HS-5 (cell line): ENCODE measurements around the gene SOHLH1.

ENCODE experiments used
- DNase-seq: peaks from one replicate; pipeline ENCODE4 v3.0.0-alpha.2; 2012; ENCODE audit warnings: low read depth

The SOHLH1 gene

DNA sequence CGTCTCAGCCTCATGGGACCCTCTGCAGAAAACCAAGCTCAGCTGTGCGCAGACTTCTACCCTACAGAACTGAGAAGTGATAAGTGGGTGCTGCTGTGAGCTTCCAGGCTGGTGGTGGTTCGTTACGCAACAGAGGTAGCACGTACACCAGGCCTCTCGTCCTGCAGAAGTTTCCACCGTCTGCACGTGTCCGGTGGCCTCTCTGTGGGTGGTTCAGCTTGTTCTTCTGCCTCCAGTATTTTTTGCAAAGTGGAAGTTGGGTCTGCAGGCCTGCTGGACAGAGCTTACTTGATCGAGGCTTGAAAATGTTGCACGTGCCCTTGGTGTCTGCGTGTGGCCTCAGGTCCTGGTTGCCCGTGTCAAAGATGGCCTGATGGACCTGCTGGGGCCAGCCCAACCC is 30.2 kb upstream of the SOHLH1 start:
- DNase-seq: no peak

DNA sequence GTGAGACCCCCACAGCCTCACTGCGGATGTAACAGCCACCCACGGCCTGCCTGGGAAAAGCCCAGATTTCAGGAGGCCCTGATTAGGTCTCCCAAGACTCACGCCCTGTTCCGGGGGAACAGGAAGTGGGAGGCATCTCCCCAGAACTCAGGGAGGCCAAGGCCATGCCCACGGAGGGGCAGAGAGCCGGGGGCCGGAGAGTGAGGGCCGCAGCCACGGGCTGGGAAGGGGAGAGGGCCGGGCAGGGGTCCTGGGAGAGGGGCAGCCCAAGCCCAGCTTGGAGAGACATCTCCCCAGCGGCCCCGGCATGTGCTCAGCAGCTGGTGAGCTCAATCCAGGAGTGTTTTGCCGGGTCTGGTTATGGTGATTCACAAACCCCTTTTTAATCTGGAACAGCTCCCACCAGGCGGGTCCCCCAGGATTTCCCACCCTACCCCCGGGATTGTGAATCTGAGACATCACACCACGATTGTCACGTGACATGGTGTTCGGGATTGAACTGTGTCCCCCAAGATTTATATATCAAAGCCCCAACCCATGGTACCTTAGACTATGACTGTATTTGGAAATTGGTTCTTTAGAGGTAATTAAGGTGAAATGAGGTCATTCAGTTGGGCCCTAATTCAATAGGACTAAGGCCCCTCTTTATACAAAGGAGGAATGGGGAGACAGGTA is 29.3 kb upstream of the SOHLH1 start:
- DNase-seq: no peak

DNA sequence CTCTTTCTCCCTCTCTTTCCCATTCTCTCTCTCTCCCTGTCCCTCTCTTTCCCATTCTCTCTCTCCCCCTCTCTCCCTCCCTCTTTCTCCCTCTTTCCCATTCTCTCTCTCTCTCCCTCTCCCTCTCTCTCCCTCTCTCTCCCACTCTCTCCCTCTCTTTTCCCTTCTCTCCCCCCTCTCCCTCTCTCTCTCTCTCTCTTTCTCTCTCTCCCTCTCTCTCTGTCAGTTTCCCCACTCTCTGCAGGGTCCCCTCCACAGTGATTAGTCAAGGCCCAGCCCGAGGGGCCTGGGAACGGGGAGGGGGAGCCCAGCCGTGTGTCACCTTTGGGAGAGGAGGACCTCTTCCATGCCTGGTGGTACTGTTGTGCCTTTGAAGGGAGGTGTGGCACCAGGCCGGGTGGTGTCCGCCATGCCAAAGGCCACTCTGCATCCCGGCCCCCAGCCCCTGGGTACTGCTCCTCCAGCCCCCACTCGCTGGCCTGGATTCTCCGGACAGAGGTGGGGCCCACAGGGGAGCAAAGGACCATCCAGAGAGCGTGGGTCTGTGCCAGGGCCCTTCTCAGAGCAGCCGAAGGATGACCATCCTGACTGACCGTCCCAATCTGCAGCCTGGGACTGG is 28.1 kb upstream of the SOHLH1 start:
- DNase-seq: no peak

DNA sequence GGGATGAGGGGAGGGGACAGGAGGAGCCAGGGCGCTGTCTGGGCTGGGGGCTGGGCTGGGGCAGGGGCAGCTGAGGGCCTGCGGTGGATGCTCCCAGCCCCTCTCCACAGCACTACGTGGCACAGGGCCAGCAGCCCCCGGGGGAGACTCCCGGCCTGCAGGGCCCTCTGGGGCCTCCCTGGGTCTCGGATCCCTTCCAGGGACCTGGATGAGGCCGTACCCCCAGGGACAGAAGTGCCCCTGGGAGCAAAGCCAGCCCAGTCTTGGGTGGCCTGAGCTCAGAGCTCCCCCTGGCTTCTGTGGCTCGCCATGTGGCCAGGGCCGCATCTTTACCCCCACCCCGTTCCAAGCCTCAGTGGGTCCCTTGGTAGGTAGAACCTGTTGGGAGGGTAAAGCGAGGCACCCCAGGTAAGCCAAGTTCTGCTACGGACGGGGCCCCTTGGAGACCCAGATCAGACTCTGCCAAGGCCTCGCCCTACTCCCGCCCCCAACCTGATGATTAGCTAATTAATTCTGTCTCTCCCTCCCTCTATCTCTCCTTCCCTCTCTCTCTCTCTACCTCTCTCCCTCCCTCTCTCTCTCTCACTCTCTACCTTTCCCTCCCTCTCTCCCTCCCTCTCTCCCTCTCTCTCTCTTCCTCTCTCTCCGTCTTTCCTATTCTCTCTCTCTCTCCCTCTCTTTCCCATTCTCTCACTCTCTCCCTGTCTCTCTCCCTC is 27.0 kb upstream of the SOHLH1 start:
- no peak for DNase-seq

DNA sequence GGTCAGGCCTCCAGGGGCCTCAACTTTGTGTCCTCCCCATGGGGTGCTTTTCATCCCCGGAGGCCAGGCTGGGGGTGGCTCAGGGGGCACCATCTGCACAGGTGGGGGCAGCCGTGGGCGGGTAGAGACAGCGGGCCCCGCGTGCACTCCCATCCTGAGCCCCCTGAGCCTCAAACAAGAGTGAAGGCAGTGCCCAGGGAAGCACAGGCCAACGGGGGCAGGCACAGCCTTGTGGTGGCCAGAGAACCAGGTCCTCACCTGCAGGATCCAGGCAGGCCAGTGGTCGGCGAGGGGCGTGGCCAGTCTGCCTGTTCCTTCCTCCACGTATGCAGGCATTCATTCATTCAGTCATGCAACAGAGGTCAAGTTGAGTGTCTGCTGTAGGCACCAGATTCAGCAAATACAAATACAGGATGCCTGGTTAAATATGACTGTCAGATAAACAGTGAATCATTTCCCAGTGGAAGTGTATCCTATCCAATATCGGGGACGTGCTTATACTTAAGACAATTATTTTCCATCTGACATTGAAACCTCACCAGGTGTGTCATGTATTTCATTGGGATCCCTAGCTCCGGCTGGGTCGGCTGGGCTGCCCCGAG is 25.0 kb upstream of the SOHLH1 start:
- no peak for DNase-seq

DNA sequence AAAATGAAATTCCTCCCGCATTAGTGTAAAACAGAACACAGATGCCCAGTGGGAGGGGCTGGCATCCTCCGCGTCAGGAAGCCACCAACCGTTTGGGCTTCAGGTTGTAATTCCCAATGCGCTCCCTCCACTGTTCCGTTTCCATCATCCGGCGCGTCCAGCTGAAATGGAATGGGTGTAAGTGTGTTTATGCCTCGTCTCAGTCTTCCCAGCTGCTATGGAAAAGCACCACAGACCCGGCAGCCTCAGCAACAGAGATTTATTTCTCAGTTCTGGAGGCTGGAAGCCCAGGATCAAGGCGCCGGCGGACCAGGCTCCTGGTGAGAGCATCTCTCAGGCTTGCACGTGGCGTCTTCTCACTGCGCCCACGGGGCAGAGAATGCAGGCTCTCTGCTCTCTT is 23.1 kb upstream of the SOHLH1 start:
- DNase-seq: no peak

DNA sequence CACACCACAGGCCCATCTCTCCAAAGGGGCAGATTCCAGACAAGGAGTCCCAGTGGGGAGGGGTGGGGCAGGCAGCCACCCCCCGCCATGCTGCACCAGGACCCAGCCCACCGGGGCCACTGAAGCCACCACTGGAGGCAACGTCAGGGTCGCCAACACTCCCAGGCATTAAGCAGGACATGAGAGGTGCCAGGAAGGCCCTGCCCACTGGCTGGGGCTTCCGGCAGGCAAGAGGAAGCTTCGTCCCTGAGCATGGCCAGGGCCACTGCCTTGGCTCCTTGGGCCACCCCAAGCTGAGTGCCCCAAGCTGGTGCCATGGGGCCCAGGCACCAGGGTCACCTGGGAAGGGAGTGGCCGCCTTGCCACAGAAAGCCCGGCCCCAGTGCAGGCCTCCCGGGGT is 20.2 kb upstream of the SOHLH1 start:
- DNase-seq: no peak

DNA sequence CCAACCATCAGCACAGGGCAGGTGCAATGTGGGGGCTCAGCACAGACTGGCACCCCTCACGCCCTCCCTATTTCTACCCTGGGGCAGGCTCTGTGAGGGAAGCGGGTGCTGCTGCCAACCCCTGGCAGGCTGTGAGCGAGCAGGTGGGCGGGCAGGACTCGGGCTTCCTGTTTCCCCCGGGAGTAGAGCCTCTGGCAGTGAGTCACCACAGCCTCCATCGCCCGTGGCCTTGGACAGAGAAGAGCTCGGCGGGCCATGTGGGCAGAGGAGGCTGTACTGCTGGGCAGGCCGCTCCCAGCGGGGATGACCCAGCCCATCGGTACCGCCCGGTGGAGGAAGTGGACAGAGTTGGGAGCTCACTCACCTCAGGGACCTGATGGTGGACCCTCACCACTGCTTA is 19.3 kb upstream of the SOHLH1 start:
- DNase-seq: peak; percentile 1

DNA sequence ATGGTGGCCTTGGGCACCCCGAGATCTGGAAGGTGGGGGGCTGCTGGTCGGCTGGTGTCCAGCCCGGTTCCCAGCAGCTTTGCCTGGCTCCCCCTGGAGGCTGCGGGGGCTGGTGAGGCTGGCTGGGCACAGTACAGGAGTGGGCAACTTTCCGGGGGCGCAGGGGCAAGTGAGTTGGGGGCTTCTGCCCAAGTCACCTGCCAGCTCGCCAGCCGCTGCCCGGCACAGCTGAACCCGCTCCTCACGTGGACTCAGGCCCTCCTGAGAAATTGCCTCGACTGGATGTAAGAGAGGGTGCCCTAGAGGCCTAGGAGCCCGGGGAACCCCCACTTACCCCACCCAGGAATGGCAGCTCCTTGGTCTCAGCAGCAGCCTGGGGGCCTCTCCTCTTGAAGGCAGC is 18.1 kb upstream of the SOHLH1 start:
- no peak for DNase-seq

DNA sequence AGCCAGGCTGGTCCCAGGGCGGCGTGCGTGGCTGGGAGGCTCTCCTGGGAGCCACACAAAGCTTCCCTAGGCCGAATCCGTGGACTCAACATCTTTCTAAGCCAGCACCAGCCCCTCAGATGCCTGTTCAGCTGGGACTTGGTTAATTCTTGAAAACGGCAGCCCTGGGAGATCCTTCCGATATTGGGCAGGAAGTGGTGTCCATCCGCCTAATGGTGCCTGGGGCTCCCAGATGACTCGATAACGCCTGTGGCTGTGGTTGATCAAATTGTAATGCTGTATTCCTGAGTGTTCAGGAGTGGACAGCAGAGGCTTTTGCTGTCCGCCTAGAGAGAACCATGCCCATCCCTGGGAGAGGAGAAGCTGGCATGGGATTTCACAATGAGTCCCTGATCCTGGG is 16.8 kb upstream of the SOHLH1 start:
- no peak for DNase-seq

DNA sequence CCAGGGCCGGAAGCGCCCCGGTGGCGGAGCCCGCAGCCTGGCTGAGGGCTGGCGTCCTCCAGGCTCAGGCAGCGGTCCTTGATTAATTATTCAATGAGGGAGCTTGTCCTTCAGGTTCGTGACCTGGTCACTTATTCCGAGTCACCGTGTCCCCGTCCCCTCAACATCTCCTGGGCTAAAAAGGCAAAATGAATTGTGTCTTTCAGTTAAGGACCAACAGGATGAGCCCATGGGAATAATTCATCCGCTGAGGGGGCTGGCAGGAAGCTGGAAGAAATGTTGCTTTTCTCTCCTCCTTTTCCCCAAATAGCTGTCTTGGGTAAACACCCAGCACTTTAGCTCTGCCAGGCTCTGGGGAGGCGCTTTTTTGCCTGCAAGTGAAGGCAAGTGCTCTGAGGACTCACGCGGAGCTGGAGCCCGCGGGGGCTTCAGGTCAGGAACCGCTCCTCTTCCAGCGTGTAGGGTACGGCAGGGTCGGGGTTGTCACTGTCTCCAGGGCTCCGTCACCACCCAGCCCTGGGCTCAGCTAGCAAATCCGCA is 15.8 kb upstream of the SOHLH1 start:
- no peak for DNase-seq

DNA sequence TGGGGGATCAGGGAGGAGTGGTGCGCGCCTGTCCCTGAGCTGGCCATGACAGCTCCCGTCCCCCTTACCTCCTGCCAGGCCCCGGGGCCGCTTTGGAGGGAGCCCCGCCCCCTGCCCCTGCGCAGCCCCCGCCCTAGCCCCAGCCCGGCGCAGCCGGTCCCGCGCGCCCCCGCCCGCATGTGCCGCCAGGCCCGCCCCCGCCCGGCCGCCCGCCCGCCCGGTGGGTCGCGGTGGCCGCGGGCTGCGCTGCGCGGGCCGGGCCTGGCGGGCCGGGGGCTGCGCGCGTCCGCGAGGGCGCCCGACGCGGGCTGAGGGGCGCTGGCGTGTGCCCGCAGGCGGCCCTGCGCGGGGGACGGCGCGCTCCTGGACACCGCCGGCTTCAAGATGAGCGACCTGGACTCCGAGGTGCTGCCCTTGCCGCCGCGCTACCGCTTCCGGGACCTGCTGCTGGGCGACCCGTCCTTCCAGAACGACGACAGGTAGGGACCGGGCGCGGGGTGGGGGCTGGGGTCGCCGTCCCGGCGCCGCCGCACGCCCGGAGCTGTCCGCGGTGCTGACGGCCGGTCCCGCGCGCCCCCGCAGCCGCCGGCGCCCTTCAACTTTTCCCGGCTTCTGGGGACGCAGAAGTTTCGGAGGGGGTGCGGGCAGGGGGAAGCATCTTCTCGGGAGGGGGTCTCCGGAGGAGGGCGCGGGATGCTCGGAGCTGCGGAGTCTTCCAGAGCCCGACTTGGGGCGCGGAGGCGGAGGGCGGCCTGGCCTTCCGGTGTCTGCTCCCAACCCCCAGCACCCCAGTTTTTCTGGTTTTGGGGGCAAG is 15.2 kb upstream of the SOHLH1 start:
- DNase-seq: no peak

DNA sequence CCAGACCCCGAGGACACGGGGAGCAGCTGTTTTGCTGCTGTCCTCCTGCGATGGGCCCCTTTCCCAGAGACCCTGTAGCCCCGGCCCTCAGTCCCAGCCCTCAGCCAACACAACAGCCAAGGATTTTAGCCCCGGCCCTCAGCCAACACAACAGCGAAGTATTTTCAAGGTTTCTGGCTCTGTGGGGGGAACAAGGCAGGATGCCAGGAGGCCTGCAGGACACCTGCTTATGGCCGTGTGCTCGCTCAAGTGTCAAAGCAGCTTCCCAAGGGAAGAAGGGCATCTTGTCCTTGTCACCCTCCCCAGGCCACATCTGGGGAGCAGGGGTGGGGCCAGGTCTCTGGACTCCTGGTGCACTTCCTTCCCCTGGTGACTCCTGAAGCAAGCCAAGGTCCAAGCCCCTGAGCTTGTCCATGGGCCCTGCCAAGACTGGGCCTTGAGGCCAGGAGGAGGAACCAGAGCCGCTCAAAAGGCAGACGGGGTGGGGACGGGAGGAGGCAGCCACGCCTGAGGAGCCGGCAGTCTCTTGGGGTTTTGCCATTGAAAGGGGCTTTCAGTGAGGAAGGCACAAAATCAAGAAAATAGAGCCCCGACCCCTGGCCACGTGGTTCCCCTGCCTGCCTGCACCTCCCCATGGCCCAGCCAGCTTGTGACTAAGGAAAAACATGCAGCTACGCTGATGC is 13.5 kb upstream of the SOHLH1 start:
- no peak for DNase-seq

DNA sequence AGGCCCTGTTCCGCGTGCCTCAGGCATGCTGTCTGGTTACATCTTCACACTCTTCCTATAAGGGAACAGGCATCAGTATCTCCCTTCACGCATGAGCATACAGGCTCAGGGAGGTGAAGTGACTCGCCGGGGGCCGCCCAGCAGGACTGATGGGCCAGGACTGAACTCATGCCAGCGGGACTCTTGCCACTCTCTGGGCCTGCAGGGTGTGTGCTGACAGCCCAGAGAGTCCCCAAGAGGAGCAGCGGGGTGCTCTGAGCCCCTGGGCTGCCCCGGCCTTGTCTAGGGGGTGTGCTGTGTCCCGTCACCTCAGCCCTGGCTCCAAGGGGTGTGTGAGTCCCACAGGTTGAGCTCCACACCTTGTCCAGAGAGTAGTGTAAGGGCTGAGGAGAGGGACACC is 12.6 kb upstream of the SOHLH1 start:
- DNase-seq: no peak

DNA sequence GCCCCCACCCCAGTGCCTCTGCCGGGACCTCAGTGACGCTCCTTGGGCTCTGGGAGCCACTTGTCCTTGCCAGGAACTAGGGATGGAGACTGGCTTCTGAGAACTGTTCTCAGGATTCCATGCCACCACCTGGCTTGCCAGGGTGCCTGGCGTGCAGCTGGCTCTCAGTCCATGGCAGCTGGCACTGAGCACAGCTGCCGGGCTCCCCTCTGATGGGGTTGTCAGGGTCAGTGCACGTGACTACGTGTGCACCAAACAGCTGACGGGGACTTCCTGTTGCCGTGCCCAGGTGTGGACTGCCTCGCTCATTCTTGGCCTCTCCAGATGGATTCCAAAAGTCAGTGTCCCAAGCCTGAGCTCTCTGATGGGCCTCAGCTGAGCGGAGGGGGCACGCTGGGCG is 12.1 kb upstream of the SOHLH1 start:
- no peak for DNase-seq

DNA sequence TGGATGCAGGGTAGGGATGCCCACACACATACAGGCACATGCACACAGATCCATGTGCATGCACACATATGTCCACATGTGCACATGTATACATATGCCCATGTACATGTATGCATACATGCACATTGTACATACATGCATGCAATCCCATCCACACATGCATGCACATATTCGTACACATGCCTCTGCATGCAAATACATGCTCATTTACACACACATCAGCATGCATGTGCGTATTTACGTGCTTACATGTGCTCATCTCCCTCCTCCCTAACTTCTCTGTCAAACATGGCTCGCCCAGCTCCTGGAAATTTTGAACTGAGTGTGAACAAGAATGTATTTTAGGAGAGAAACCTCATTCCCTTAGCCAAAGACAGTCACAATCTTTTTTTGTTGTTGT is 8.9 kb upstream of the SOHLH1 start:
- DNase-seq: no peak

DNA sequence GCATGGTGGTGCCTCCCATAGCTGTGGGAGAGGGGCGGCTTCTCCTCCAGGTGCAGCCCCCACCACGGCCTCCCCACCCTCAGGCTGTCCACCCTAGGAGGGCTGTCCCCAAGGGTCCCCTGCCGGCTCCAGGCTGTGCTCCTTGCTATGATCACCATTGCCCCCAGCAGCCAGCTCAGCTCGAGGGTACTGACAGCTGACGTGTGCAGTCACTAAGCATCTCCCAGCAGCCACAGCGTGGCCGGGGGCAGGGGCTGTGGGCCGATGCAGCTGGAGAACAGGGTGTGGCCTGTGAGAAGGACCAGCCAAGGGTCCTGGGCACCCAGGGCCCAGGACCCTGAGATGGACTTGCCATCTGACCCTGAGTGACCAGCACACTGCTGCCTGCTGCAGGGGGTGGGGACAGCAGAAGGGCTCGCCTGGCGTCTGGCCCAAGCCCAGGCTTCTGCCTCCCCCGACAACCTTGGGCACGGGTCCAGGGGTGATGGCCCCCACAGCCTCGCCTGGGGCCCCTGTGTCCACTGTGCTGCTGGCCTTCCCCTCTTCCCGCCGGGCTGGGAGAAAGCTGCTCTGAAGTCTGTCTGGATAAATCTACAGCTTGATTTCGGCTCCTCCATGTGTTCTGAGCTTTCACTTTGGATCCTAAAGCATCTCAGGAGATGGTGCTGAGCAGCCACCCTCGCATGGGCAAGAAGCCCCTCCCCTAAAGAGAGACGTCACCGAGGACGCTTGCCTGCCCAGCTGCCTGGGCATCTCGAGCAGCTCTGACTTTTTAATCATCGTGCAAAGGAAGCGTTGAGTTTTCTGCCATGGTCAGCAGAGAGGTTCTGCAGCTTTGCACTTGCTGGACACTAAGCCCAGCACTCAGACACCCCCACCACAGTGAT is 8.2 kb upstream of the SOHLH1 start:
- DNase-seq: no peak

DNA sequence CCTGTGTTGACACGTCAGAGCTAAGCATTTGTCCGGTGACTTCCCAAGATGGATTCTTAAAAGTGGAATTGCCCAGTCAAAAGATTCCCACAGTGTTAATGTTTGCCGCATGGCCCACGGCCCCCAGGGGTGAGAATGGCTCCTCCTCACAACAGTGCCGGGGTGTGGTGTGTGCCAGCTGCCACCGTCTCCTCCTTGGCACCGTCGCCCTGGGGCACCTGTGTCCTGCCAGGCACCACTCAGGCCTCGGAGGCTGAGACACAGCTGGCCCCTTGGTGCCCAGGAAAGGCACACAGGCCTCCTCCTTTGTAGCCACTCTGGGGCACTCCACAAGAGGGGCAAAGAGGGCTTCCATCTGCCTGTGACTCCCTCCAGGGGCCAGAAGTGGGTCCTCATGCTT is 7.0 kb upstream of the SOHLH1 start:
- no peak for DNase-seq

DNA sequence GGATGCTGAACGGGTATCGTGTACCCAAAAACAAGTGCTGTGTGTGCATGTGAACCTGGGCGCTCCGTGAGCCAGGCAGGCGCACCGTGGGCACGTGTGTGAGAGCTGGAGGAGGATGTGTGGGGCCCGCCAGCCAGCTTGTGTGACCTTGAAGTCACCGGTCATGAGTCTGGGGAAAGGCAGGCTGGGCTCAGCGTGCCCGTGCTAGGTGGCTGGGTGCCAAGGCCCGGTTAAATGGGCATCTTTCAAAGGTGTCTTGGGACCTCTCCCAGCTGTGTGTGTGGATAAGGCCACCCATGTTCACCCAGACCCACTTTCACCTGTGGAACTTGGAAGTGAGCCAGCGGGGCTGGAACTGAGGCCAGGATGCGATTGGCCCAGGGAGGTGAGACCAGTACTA is 6.1 kb upstream of the SOHLH1 start:
- DNase-seq: no peak

DNA sequence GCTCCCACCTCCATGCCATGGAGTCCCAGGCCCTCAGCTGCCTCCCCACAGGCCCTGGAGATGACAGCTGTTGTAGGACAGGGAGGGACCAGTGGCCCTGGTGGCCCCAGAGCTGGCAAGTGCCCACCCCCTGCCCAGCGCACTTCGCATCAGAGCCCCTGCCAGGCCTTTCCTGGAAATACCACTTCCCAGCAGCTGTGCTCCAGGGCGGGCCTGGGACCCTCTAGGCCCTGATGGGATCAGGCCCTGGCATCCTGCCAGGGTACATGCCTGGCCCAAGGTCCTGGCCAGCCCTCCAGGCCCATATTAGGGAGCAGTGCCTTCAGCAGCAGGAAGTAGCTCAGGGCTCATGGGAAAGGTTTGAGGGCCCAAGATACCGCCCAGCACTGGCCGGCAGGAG is 5.2 kb upstream of the SOHLH1 start:
- DNase-seq: no peak

DNA sequence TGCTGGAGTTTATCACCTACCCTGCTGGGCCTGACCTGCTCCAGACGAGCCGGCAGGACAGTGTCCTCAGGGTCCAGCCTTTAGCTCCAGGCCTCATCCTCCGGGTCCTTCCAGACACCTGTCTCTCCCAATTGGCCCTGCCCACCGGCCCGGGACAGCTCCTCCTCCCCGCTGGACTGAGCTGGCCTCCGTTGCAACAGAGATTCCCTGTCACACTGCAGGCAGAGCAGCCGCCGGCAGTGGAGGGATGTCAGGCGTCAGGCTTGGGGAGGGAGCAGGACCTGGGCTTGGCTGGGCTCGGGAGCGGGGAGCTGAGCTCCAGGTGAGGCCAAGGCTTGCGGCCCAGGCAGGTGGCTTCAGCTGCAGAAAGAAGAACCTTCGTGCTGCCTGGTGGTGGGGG is 4.4 kb upstream of the SOHLH1 start:
- DNase-seq: no peak
